ENCODE data around the gene OR2B6.
"Not testable (repeated sequence)": the region's sequence is repeated elsewhere in the genome, so short reads cannot be mapped to it uniquely, and the experiment has no call there.

The OR2B6 gene

DNA sequence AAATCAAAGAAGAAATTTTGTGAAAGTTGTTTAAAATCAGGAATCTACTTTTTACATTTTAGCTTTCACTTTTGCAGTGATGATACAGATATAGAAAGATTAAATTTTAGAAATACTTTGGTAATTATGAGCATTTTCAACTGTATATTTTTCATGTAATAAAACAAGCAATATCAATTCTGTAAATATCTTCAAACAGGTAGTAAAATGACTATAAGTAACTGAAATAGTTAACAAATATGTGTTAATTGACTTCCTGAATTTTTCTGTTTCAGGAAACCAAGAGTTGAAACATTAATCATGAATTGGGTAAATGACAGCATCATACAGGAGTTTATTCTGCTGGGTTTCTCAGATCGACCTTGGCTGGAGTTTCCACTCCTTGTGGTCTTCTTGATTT, at the start of gene OR2B6:
Gene OR2B6 (plus strand): TSS at position 301 of the 400 bp plus-strand sequence. CDS start 0 bp downstream, at position 301.
- no peak for DNase-seq (ENCODE audit: low read depth, low spot score)

DNA sequence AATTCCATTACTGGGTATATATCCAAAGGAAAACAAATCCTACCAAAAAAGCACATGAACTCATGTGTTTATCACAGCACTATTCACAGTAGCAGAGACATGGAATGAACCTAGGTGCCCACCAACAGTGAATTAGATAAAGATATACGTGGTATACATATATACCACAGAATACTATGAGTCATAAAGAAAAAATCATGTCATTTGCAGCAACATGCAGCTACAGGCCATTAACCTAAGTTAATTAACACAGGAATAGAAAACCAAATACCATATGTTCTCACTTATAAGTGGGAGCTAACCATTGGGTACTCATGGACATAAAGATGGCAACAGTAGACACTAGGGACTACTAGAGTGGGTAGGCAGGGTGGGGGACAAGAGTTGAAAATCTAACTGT, 49.0 kb upstream of the OR2B6 start:
- no peak for DNase-seq (ENCODE audit: low read depth, low spot score)

DNA sequence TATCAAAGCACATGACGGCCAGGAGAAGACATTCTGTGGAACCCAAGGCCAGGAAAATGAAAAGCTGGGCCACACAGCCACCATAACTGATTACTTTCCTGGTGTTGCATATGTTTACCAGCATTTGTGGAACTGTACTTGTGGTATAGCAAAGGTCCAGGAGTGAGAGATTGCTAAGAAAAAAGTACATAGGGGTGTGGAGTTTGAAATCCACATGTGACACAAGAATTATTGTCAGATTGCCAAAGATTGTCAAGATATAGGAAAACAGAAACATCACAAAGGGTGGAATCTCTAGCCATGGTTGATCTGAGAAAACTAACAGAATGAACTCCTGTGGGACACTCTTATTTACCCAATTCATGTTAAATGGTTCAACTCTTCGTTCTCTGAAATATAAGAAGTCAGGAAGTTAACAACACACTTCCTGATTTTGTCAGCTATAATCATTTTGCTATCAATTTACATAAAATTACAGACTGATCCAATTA, 45.0 kb upstream of the OR2B6 start, which contains the start of gene OR2B2:
Gene OR2B2 (minus strand): TSS at position 441 of the 491 bp plus-strand sequence. CDS start 77 bp downstream, at position 364.
- no peak for DNase-seq (ENCODE audit: low read depth, low spot score)

DNA sequence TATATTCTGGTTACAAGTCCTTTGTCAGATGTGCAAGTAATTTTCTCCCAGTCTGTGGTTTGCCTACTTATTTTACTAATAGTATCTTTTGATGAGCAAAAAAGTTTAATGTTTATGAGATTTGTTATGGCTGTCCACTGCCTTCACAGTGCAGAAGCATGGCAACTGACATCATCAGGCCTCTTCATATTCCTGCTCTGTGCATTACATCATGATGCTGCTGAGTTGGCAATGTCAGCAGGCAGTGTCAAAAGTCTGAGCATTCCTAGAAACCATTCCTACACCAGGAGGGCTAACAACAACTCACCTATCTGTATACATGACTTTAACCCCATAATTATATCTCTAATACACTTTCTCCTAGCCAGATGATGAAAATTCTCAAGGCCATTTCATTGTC, 34.1 kb upstream of the OR2B6 start:
- no peak for DNase-seq (ENCODE audit: low read depth, low spot score)

DNA sequence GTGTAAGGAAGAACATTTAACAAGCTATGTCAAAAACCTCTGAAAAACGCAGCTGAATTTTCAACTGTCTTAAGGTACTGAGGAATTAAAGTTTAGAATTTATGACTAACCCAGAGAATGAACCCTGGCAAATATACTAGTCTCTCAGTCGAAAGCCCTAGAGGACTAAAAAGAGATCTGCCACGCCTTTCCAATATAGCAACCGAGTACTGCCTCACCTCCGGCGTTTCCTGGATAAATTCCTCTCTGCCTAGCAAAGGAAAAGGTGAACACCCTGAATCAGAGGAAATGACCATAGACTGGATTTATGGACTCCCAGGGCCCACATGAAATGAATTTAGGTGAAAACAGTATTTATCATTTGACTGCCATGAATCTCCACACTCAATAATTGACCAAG, 32.9 kb upstream of the OR2B6 start:
- no peak for DNase-seq (ENCODE audit: low read depth, low spot score)

DNA sequence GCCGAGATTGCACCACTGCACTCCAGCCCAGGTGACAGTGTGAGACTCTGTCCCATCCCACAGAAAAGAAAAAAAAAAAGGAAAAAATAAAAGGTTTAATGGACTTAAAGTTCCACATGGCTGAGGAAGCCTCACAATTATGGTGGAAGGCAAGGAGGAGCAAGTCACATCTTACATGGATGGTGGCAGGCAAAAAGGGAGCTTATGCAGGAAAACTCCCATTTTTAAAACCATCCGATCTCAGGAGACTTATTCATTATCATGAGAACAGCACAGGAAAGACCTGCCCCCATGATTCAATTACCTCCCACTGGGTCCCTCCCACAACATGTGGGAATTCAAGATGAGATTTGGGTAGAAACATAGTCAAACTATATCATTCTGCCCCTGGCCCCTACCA, 29.0 kb upstream of the OR2B6 start:
- not testable (repeated sequence) for DNase-seq (ENCODE audit: low read depth, low spot score)

DNA sequence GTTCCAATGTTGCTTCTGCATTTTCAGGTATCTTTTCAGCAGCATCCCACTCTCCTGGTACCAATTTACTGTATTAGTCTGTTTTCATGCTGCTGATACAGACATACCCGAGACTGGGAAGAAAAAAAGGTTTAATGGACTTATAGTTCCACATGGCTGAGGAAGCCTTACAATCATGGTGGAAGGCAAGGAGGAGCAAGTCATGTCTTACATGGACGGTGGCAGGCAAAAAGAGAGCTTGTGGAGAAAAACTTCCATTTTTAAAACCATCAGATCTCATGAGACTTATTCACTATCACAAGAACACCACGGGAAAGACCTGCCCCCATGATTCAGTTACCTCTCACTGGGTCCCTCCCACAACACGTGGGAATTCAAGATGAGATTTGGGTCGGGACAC, 27.1 kb upstream of the OR2B6 start:
- not testable (repeated sequence) for DNase-seq (ENCODE audit: low read depth, low spot score)

DNA sequence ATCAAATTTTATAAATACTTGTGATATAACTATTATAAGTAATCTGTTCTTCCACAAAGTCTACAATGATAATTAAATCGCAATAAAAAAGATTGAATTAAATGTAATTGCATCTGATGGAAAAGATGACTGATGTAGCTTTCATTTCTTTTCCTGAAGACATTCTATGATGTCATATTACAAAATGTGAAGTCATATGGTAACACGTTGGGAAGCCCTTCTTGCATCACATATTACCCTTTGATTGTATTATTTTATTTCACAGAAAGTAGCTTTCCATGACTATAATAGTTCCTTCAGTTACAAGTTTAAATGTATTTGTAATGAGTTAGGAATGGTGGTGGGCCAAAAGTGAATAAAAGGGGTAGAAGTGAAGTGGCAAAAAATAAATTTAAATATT, 25.8 kb upstream of the OR2B6 start:
- DNase-seq (ENCODE audit: low read depth, low spot score), result no peak

DNA sequence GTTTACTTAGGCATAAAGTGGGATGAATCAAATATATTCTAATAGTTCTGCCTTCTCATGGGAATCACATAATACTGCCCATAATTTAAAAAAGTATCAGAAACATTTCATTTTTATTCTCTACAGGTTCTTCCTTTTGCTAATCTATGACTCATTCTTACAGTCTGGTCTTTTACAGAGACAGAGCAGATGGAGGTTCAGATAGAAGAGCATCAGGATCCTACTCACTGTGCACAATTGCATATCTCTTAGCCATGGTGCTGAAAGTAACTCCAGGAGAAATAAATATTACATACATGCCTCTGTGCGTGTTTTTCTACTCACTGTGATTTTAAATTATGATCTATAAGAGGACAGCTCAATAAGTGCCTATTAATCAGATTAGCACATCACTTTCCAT, 16.3 kb upstream of the OR2B6 start:
- DNase-seq (ENCODE audit: low read depth, low spot score), result no peak

DNA sequence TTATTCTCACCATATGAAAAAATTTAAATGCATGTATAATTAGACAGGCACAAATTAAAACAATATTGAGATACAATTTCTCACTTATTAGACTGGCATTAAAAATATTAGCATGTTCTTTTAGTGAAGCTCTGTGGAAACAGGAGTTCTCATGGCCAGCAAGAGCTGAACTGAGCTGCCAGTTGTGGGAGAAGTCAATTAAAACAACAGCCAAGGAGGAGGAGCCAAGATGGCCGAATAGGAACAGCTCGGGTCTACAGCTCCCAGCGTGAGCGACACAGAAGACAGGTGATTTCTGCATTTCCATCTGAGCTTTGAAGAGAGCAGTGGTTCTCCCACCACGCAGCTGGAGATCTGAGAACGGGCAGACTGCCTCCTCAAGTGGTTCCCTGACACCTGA, 14.0 kb upstream of the OR2B6 start:
- DNase-seq (ENCODE audit: low read depth, low spot score), result not testable (repeated sequence)

DNA sequence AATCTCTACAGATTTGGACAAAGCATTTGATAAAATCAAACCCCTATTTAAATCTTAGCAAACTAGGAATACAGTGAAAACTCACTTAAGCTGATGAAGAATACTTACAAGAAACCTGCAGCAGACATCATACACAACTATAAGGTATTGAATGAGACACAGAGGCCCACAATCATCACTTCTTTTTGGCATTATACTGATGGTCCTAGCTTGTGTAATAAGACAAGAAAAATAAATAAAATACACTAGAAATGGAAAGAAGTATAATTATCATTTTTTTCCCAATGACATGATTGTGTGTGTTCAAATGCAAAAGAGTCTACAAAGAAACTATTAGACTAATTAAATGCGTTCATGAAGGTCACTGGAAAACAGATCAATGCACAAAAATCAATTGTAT, 8.8 kb upstream of the OR2B6 start:
- no peak for DNase-seq (ENCODE audit: low read depth, low spot score)

DNA sequence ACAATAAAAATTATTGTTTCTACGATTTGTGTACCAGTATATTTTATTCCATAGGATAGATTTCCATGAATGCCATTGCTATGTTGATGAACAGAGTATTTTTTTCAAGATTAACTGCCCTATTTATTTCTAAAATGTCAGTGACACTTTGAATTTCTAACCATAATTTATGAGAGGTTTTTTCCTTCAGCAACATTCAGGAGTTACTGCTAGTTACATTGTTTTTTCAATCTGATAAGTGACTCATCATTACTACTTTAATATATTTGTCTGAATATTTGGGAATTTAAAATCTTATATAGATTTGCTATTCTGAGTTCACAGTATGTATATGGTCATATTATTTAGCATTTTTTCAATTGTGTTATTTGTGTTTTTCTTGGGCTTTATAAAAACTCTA, 6.0 kb upstream of the OR2B6 start:
- no peak for DNase-seq (ENCODE audit: low read depth, low spot score)

DNA sequence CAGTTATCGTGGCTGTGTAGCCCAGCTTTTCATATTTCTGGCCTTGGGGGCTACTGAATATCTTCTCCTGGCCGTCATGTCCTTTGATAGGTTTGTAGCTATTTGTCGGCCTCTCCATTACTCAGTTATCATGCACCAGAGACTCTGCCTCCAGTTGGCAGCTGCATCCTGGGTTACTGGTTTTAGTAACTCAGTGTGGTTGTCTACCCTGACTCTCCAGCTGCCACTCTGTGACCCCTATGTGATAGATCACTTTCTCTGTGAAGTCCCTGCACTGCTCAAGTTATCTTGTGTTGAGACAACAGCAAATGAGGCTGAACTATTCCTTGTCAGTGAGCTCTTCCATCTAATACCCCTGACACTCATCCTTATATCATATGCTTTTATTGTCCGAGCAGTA, 475 bp downstream of the OR2B6 start:
- DNase-seq (ENCODE audit: low read depth, low spot score), result no peak

DNA sequence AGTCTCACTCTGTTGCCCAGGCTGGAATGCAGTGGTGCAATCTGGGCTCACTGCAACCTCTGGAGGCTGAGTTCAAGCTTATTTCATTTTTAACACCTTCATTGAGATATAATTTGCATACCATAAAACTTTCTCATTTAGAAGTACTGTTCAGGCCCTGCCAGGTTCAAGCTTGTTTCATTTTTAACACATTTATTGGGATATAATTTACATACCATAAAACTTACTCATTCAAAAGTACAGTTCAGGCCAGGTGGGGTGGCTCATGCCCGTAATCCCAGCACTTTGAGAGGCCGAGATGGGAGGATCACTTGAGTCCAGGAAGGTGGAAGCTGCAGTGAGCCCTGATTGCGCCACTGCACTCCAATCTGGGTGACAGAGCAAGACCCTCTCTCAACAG, 5.5 kb downstream of the OR2B6 start:
- DNase-seq (ENCODE audit: low read depth, low spot score), result no peak

DNA sequence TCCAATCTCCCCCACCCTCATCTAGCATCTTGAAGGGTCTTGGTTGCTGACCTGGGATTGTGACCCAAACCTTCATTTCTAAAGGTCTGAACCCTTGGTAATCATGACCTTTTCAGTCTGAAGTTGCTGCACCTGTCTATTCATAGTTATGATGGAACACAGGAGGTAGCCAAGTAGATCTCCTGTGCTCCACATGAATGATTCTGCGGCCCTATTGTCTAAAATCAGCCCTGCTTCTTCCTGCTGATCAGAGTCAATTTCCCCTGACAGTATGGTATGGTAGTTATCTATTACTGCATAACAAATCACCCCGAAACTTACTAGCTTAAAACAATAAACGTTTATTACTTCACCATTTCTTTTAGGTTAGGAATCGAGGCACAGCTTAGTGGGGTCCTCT, 9.0 kb downstream of the OR2B6 start:
- no peak for DNase-seq (ENCODE audit: low read depth, low spot score)

DNA sequence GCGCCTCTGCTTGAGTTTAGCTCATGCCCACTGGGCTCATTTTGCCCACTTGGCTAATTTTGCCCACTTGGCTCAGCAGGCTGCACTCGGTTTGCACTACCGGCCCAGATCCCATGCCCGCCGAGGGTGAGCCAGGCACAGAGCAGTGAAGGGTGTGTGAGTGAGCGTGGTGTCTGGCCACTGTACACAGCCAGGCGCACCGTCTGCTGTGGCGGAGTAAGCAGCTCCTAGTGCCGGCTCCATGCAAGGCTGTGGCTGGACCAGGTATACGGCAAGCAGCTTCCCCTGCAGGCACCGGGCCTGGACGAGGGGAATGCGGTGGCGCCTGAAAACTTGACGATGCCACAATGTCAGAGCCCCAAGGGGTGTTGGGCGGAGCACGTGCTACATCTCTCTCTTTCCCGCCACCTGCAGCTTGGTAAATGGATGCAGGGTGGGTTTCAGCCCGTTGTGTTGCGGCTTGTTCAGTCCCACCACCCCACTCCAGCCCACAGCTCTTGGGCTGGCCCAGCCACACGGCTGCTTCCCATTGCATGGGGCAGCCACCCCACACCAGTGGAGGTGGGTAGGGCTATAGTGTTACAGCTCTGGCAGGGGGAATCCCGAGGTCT, 9.9 kb downstream of the OR2B6 start:
- no peak for DNase-seq (ENCODE audit: low read depth, low spot score)

DNA sequence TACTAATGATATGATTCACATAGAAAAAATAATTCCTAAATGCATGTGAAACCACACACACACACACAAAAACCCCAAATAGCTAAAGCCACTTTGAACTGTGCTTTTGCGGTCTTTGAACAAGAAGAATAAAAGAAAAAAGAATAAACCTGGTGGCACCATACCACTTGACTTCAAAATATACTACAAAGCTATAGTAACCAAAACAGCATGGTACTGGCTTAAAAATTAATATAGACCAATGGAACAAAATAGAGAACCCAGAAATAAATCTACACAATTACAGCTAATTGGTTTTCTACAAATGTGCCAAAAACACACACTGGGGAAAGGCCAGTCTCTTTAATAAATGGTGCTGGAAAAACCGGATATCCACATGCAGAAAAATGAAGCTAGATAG, 13.4 kb downstream of the OR2B6 start:
- DNase-seq (ENCODE audit: low read depth, low spot score), result no peak

DNA sequence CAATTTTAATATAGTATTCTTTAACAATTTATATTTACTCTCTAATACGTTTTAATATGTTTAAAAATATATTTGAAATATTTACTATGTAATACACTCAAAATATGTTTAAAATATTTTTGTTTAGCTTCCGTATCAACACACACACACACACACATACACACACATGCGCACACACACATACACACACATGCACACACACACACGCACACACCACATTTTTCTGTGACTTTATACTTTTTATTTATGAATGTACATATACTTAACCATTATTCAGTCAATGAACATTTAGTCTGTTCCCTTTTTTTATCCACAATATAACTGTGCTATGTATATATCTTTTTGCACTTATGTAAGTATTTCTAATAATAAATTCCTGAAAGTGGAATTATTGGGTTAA, 15.7 kb downstream of the OR2B6 start:
- no peak for DNase-seq (ENCODE audit: low read depth, low spot score)

DNA sequence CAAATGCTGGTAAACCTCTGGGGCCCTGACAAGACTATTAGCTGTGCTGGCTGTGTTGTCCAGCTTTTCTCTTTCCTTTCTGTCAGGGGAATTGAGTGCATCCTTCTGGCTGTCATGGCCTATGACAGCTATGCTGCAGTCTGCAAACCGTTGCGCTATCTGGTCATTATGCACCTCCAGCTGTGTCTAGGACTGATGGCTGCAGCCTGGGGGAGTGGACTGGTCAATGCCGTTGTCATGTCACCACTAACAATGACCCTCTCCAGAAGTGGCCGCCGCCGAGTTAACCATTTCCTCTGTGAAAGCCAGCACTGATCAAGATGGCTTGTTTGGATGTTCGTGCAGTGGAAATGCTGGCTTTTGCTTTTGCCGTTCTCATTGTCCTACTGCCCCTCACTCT, 20.3 kb downstream of the OR2B6 start:
- DNase-seq (ENCODE audit: low read depth, low spot score), result no peak

DNA sequence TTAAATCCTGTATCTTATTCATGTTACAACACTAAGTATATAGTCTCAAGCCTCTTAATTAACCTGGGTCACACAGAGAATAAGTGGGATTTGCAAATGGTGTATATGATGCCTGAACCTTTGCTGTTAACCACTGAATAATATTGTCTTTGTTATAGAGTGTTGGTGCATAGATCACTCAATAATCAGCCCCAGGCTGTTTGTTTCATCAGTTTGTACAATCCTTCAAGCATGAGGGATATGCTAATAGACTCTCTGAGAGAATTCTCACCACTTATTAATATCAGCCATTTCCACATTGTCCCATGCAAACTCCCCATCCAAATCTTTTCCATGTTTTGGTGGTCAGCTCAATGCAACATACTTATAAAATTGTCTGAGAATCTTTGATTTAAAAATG, 21.7 kb downstream of the OR2B6 start:
- DNase-seq (ENCODE audit: low read depth, low spot score), result no peak

DNA sequence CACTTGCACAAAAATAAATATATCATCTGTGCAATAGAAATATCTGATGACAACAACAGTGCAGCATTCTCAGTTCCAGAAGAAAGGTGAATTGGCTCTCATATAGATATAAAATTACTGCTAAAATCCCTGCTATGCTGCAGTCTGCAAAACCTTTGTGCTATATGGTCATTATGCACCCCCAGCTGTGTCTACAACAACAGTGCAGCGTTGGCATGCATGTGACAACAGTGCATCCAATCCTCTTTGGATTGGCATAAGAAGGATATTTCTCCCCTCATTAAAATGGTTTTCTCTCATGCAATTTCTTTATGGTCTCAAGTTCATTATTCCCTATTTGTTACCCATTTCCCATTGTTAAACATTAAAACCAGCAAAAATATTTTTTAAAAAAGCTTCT, 23.1 kb downstream of the OR2B6 start:
- DNase-seq (ENCODE audit: low read depth, low spot score), result no peak

DNA sequence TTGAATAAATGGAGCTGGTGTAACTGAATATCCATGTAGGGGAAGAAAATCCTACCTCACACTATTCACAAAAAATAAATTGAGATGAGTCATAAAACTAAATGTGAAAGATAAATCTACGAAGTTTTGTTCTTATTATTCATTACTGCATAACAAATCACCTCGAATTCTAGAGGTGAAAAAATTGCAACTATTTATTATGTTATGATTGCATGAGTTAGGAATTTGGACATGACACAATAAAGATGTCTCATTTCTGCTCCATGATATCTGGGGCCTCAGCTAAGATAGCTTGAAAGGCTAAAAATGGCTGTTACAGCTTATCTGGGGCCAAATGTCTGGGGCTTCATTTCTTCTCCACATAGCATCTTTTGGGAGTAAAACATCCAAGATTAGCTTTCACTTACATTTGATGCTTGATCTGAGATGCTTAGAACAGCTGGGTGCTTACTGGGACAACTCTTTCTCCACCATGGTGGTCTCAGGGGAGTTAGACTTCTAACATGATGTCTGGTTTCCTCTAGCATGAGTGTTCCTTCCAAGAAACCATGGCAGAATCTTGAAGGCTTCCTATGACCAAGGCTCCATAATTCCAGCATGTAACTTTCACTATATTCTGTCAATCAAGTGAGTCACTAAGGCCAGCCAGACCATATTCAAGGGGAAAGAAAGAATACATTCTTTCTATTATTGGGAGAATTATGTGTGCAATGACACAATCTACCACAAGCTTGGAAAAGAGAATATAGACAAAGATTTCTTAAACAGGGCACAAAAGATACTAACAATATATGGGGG, 30.1 kb downstream of the OR2B6 start:
- no peak for DNase-seq (ENCODE audit: low read depth, low spot score)

DNA sequence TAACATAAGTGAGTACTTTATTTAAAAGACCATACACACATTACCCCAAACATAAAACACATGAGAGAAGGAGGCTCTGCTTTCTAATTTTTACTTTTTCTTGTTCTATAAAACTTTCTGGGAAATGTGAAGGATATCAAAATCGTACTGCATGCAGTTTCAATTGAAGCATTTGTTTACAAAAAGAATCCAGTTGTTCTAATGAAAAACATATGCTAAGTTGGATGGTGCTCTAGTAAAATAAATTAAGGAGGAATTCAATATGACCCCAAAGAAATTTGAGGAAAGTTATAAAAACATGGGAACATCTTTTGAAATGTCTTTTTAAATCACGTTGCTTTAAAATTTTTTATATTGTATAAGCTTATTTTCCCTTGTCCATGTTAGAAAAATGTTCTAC, 37.6 kb downstream of the OR2B6 start:
- no peak for DNase-seq (ENCODE audit: low read depth, low spot score)
